GM04504 (cell line): ENCODE data around the gene RFK.
"Not testable (repeated sequence)": the region's sequence is repeated elsewhere in the genome, so short reads cannot be mapped to it uniquely, and the experiment has no call there.

ENCODE experiments used
- DNase-seq: peaks from one replicate; pipeline ENCODE4 v3.0.0-alpha.2; 2012; ENCODE audit warnings: low read depth

RFK gene

DNA sequence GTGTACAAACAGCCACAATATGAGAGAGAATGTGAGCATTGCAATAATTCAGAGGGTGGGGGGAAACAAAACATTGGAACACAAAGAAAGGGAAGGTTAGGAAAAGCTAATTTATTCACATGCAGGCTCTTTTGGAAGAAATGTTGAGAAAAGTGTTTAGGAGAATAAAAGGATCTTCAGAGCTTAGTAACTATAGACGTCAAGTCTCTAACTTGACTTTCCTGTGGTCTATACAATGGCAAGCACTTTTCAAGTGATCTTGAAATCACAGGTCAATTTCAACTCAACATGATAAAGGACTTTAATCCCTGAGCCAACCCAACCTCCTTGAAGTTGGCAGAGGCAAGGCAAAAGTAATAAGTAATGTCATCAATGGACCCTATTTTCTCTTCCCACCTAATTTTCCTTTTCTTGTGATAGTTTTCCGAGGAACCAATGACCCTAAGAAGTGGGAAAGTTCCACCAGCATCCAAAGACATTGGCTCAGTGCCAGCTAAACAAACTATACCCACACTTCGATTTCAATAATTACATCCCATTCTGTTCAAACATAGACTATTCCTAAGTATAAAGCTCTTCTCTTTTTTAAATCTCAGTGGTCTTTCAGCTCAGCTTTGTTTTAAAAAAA, 23.7 kb downstream of the RFK start:
- DNase-seq, result no peak

- no peak for DNase-seq
Measured at GRCh38 chr9:76369583-76369982, 24.6 kb downstream of the RFK start.

DNA sequence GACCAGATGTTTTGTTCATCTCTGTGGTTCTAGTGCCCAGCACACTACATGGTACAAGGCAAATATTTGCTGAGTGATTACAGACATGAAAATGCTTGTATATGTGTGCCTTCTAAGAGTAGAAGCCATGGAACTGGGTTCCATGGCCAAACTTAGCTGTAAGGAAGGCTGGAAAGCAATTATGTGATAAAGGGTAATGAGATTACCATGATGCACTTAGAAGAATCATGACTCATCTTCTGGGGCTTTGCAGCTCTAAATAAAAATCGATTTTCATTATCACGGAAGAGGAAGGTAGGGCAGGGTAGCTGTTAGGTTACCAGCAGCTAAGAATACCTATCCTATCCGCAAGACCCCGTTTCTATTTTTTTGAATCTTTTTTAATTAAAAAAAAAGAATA, 28.0 kb downstream of the RFK start:
- no peak for DNase-seq

- DNase-seq, result no peak
Measured at GRCh38 chr9:76365028-76365427, 29.2 kb downstream of the RFK start.

DNA sequence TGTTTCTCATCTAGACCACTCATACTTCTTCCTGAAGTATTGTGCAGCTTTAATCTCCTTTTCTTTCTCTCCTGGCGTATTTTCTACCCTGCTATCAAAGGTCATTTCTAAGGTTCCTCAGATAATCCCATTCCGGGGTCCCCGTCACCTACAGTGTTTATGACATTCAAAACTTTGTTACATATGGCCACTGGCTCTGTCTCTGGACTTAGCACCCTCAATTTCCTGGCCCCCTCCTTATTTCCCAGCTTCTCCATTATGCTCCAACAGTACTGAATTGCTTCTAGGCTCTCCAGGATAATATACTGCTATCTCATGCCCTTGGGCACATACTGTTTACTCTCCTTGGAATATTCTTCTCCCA, 31.2 kb downstream of the RFK start:
- no peak for DNase-seq

GRCh38 chr9:76362332-76363031, 31.7 kb downstream of the RFK start:
- DNase-seq, result not testable (repeated sequence)

- no peak for DNase-seq
Measured at GRCh38 chr9:76359766-76360165, 34.5 kb downstream of the RFK start.

DNA sequence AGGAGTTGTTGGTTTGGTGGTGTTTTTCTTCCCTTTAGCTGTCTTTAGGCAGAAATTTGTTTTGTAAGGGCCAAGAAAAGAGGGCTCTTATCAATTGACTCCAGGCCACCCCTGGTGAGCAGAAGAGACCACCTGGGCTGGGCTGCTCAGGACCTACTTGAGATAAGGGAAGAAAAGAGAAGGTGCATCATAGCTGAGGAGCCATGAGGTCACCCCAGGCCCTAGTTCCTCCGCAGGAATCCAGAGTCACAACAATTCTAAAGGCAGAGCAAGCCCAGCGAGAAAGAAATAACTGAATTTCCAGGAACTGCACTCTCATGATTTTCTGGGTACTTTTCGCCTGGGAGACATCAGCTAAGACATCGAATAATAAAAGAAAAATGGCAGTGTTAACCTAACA, 34.9 kb downstream of the RFK start:
- DNase-seq, result no peak

DNA sequence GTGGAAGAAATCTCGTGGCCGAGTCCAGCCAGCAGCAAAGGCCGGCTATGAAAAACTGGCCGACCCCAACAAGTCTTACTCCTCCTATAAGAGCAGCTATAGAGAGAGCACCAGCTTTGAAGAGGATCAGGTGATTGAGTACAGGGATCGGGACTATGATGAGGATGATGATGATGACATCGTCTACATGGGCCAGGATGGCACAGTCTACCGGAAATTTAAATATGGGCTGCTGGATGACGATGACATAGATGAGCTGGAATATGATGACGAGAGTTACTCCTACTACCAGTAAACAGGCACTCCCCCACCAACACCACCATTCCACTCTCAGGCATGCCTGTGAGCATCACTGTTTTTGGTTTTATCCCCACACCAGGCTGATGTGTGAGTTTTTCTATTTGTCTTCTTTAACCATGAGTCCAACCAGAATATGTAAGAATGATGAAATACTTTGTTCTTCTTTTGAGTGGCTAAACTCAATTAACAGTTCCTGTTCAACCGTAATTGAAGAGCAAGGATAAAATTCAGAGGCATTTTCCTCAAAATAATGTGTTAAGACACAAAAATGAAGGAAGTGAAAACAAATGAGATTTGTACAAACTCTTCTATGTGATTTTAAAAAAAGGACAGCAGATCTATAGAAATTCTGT, 35.5 kb downstream of the RFK start:
- DNase-seq, result no peak

DNA sequence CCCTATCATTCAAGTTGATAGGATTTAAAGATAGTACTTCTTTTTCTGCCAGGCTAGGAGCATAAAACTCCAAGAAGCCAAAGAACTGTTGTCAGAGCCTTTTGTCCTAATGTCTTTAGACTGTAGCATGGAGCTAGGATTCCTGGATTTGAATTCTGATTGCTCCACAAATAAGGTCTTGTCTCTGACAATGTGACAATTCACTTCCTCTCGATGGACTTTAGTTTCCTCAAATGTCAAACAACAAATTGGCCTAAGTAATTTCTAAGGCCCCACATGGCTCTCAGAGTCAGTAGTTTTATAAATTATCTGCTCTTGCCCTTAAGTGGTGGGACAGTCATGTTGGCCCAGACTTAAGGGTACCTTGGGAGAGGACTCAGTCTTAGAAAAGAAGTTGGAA, 36.7 kb downstream of the RFK start:
- DNase-seq, result no peak

- DNase-seq, result no peak
Measured at GRCh38 chr9:76355886-76356285, 38.3 kb downstream of the RFK start.

GRCh38 chr9:76354221-76354620, 40.0 kb downstream of the RFK start:
- no peak for DNase-seq

- no peak for DNase-seq
Measured at GRCh38 chr9:76353280-76353679, 40.9 kb downstream of the RFK start.

DNA sequence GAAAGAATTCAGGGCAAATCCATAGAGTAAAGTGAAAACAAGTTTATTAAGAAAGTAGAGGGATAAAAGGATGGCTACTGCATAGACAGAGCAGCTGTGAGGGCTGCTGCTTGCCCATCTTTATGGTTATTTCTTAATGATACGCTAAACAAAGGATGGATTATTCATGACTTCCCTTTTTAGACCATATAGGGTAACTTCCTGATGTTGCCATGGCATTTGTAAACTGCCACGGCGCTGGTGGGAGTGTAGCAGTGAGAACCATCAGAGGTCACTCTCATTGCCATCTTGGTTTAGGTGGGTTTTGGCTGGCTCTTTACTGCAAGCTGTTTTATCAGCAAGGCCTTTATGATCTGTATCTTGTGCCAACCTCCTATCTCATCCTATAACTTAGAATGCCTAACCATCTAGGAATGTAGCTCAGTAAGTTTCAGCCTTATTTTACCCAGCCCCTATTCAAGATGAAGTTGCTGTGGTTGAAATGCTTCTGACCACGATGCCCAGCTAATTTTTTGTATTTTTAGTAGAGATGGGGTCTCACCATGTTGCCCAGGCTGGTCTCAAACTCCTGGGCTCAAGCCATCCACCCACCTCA, 42.1 kb downstream of the RFK start:
- DNase-seq, result no peak

DNA sequence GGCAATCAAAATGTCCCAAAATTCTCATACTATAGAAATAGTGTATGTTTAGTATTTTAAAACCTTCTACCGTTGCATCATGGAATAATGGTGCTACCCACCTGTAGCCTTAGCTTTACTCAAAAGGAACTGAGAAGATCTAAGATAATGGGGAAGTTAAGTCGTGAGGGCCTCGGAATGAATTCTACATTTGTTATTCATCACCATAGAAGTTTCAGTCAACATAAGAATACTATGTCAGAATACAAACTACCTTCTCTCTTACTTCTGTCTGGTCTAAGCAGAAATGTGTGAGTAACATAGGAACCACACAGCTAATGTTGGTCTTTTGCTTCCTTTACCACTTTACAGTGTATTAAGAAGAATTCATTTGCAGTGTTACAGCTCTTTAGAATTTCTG, 43.2 kb downstream of the RFK start:
- no peak for DNase-seq

GRCh38 chr9:76349865-76350264, 44.4 kb downstream of the RFK start:
- no peak for DNase-seq

DNA sequence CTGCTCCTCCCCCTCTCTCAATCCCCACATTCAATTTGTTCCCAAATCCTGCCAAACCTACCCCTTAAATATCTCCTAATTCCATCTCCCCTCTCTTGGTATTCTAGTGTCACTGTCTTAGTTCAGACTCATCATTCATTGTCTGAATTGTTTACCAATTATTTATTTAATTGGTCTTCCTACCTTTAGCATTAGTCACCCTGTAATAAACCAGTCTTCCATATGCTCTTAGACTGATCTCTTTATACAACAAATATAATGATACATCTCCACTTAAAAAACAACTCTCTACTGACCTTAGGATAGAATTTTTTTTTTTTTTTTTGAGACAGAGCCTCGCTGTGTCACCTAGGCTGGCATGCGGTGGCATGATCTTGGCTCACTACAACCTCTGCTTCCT, 51.4 kb downstream of the RFK start:
- DNase-seq, result no peak

DNA sequence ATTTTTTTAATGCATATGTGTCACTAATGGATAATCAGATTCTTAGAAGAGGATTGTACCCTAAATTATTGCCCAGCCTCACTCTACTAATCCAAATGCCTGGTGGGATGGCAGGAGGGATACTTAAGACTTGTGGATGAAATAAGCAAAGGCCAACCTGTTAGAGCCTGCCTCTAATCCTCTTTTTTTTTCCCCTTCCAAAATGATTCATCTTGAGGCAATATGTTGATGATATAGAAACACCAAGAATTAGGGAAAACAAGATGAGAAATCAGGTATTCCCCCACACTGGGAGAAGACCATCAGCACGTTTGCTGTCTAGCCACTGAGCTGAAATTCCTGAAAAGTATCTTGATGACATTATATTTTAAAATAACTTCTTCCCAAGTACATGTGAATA, 52.0 kb downstream of the RFK start:
- no peak for DNase-seq

DNA sequence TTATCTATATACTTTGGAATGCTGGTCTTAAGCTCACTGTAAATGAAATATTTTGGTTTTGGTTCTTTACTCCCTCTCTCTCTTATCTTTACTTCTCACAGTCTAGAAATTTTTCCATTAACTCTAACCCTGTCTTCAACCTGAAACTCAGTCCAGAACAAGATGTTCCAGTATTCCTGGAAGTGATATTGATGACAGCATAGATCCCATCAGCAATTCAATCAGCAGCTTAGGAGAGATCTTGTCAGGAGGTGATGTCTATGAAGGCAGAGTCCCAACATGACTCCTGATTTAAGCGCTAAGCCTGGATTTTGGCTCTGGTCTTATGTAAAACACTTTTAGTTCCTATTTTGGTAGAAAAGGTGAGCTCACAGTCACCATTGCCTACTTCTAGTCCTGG, 52.6 kb downstream of the RFK start:
- DNase-seq, result no peak

DNA sequence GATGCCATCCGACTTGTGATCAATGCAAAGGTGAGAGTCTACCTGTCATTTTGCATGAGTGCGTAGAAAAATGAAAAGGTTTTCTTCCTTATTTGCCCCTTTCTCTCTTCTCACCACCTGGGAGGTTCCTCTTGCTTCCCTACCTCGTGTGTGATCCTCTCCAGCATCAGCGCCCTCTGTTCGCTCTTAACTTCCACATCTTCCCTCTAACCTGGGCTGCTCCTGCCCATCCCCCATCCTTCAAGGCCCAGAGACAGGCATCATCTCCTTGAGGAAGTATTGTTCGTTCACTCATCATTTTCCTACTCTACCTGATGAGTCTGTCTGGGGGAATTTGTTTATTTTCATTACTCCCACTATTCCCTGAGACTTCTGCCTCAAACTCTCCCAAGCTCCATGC, 55.8 kb downstream of the RFK start:
- no peak for DNase-seq

GRCh38 chr9:76336027-76336426, 58.2 kb downstream of the RFK start:
- DNase-seq, result no peak
